NCI-H748 treated with DMSO at 0.1 percent for 48 hours (cell line): Measurements from ENCODE around the gene KRT77.

Experiments used
- DNase-seq: peaks from one replicate; lab custom pipeline; 2025; lab: John Stamatoyannopoulos, UW

KRT77 gene

DNA sequence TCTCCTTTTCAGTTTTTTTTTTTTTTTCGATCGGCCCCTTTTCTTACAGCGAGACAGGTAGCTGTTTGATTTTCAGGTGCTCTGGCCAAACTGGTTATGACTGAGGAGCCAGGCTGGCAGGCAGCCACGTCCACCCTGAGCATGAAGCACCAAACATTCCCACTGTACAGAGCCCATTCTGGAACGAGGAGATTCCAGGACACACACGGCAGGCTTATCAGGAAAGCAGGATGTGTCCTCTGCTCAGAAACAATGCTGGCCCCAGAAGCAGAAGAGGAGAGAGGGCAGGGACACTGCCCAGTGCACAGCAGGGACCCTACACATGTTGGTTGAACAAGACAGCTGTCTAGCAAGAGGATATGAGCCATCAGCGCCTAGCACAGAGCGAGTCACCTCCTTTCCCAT is 47.6 kb downstream of the KRT77 start:
- DNase-seq, result no peak

DNA sequence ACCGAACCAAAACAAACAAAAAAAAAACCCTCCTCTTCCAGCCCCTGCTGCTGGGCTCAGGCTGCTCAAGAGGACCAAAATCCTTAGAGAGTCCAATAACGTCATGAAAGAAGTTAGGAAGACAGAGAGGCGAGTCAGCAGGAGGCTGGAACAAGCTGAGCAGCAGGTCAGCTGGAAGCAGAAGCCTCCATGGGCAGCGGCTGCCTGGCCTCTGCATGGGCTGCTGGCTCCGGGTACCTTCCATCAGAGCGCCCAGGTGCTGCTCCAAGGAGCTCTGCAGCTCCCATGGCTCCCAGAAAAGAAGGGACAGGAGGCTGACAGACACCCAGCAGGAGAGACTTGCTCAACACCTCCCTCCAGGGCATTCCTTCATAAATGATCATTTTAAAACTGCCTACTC is 48.1 kb downstream of the KRT77 start:
- no peak for DNase-seq

DNA sequence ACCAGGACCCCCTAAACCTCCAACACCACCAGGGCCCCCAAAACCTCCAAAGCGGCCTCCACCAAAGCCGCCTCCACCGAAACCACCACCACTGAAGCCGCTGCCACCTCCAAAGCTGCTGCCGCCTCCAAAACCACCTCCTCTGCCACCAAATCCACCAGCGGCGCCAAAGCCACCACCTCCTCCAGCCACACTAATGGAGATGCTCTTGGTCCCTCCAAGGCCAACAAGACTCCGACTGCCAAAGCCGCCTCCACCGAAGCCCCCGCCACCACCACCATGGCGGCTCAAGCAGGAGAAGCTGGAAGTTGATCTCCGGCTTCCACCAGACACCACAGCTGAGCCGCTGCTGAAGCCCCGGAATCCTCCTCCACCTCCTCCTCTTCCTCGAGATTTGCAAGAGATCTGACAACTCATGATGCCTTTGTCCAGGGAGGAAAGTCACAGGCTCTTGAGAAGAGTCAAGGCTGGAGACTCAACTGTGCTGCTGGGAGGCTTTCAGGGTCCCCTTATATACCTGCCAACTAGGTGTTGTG is 51.5 kb downstream of the KRT77 start, which contains the start of gene KRT2:
Gene KRT2 (minus strand): TSS at position 486 of the 536 bp plus-strand sequence. CDS start 69 bp downstream, at position 417.
- DNase-seq, result no peak

GRCh38 chr12:52650520-52651081 is 52.7 kb downstream of the KRT77 start:
- DNase-seq, result no peak

DNA sequence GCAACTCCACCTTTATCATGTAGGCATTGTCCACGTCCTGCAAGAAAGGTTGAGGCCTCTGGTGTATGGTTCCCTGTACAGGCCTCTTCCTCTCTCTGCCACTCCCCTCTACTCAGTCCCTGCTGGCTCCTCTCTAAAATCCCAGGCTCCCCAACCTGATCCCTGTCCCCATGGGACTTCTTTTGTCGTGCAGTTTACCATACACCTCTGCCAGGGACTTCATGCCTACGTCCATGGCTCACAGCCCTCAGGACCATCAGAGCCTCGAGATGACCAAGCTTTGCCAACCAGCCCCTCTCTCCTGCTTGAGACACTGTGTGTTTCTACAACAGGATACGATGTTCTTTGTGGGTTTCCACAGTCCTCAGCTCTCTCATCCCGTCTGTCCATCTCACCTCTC is 54.3 kb downstream of the KRT77 start:
- no peak for DNase-seq

- DNase-seq, result no peak
Observed at GRCh38 chr12:52648012-52648550, 55.2 kb downstream of the KRT77 start.

DNA sequence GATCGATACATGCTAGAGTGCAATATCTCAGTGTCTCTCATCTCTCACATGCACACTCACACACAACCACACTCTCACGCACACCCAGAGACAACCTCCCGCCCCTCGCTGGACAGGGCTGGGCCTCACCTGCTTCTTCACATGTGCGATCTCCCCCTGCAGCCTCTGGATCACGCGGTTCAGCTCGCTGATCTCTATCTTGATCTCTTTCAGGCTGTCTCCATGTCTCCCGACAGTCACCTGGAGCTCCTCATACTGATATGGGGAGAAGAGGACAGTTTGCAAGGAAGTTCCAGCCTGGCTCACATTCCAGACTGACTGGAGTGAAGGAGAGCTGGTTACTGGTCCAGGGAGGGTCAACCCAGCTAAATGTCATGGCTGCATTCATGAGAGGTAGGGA is 55.7 kb downstream of the KRT77 start:
- no peak for DNase-seq

- no peak for DNase-seq
Observed at GRCh38 chr12:52646613-52647012, 56.7 kb downstream of the KRT77 start.

GRCh38 chr12:52645982-52646381 is 57.3 kb downstream of the KRT77 start:
- no peak for DNase-seq

DNA sequence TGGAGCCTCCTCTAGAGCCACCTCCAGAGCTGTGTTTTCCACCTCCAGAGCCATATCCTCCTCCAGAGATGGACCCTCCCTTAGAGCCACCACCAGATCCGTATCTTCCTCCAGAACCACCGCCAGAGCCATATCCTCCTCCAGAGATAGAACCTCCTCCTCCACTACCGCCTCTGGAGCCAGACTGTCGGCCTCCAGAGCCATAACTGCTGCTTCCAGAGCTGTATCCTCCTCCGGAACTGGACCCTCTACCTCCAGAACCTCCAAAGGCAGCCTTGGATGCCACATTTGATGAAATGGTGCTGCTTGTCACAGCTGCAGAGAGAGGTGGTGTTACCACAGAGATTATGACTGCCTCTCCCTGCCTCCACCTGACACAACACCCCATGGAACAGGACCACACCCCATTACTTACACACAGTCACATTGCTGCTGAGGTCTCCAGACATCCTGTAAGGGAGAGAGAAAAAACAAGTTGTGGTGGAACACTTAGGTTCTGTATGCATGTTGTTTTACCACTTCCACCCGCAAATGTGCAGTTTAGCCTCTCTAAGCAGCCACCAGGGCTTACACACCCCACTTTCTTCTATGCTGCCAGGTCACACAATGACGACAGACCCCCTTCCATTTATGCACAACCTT is 58.1 kb downstream of the KRT77 start:
- DNase-seq, result no peak

DNA sequence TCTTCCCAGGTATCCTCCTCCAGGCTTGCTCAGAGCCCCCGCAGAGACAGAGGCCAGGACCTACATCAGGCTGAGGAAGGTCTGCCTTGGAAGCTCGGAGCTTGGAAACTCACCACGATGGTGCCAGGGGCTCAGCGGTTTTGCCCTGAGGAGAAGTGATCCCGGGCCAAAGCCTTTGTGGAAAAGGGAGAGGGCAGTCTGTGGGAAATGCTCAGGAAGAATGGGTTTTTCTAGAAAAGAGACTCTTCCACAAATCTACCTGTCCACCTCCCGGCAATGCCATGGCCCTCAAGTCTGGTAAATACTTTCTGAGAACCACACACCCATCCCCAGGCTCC is 59.3 kb downstream of the KRT77 start:
- no peak for DNase-seq

- DNase-seq, result no peak
Observed at GRCh38 chr12:52643233-52644077, 59.9 kb downstream of the KRT77 start.

- no peak for DNase-seq
Observed at GRCh38 chr12:52641468-52641867, 61.9 kb downstream of the KRT77 start.
